Endothelial cell of umbilical vein (primary cell): Measurements from ENCODE around the gene NPHS1. TPM values are rescaled to one million over a fixed set of nuclear protein-coding genes. Genes with fewer than 3 reads are reported as not detected.

Experiments
- BruUV-seq: library from RNA; stranded (reverse); fragments of 400-500 nt; replicated peaks from 2 replicates; lab custom pipeline; 2021; lab: Mats Ljungman, UMichigan
- CTCF ChIA-PET: fragments of 300-600, 350-600 bp; sonication (Branson Sonifier 250); formaldehyde crosslinking; loops from one replicate; lab custom pipeline; 2021; ENCODE audit warnings: antibody characterized with exemption, inconsistent platforms; lab: Charles Lee
- POLR2A ChIA-PET: fragments of 300-600, 350-600 bp; sonication (Branson Sonifier 250); formaldehyde crosslinking; loops from one replicate; lab custom pipeline; 2021; ENCODE audit warnings: antibody characterized with exemption, inconsistent platforms; lab: Charles Lee
- DNase-seq: peaks from one replicate; pipeline ENCODE4 v3.0.0-alpha.2; 2011; ENCODE audit warnings: low read depth, low spot score
- FAIRE-seq: peaks from 2 replicates; lab custom pipeline; 2011; peaks lifted over from hg19 to GRCh38; lab: Jason Lieb, UNC
- H2AFZ ChIP-seq: 2 replicates; pipeline ENCODE4 v1.6.0; 2012; ENCODE audit warnings: low read depth, low read length, control low read depth, inconsistent platforms
- H3K27ac ChIP-seq: 2 replicates; pipeline ENCODE4 v1.5.1; 2011; ENCODE audit warnings: low read depth, mild to moderate bottlenecking, control low read depth, low read length, moderate library complexity; ENCODE audit not compliant: insufficient read depth
- H3K27me3 ChIP-seq, 2 experiments: 2 replicates each; pipeline versions ENCODE4 v1.6.0 to v1.6.1; 2011; ENCODE audit warnings: low read length in 2 of 2, mixed read lengths in 1 of 2; ENCODE audit not compliant: control insufficient read depth in 2 of 2, insufficient read depth in 2 of 2
- H3K36me3 ChIP-seq, 2 experiments: 2 replicates in 1 of 2; 3 replicates in 1 of 2; pipeline ENCODE4 v1.5.1; 2011; ENCODE audit warnings: low read length in 2 of 2, mild to moderate bottlenecking in 1 of 2, moderate library complexity in 1 of 2; ENCODE audit not compliant: control insufficient read depth in 2 of 2, insufficient read depth in 2 of 2; ENCODE audit errors: extremely low read depth in 1 of 2
- H3K4me1 ChIP-seq: 3 replicates; pipeline ENCODE4 v1.5.1; 2011; ENCODE audit warnings: mild to moderate bottlenecking, low read length; ENCODE audit not compliant: control insufficient read depth, insufficient read depth; ENCODE audit errors: extremely low read depth
- H3K4me2 ChIP-seq: 2 replicates; pipeline ENCODE4 v1.6.1; 2011; ENCODE audit warnings: low read length, control low read depth, mixed read lengths; ENCODE audit not compliant: insufficient read depth
- H3K4me3 ChIP-seq, 3 experiments: fragments of 200-600 bp in 1 of 3; sonication (generic), shearing (Covaris generic) in 1 of 3; replicated peaks in 1 of 3; 2 replicates each; pipeline ENCODE4 v1.5.1; 2011 to 2016; ENCODE audit warnings: control low read depth in 3 of 3, low read length in 3 of 3, mild to moderate bottlenecking in 2 of 3, inconsistent platforms in 1 of 3, low read depth in 1 of 3, moderate library complexity in 1 of 3; ENCODE audit not compliant: insufficient read depth in 1 of 3
- H3K79me2 ChIP-seq: 2 replicates; pipeline ENCODE4 v1.6.0; 2012; ENCODE audit warnings: low read length, inconsistent platforms; ENCODE audit not compliant: control insufficient read depth, insufficient read depth
- H3K9ac ChIP-seq: replicated peaks from 2 replicates; pipeline ENCODE3; 2011; ENCODE audit warnings: low read length, control low read depth; ENCODE audit not compliant: insufficient read depth; ENCODE audit errors: extremely low read depth
- H3K9me1 ChIP-seq: replicated peaks from 3 replicates; pipeline ENCODE4 v1.6.0; 2011; ENCODE audit warnings: mild to moderate bottlenecking, low read length; ENCODE audit not compliant: control insufficient read depth, insufficient read depth; ENCODE audit errors: extremely low read depth
- H3K9me3 ChIP-seq: replicated peaks from 2 replicates; pipeline ENCODE4 v1.5.1; 2012; ENCODE audit warnings: low read length, inconsistent platforms; ENCODE audit not compliant: control insufficient read depth, insufficient read depth
- H4K20me1 ChIP-seq: replicated peaks from 2 replicates; pipeline ENCODE3; 2011; ENCODE audit warnings: mild to moderate bottlenecking, low read length; ENCODE audit not compliant: control insufficient read depth, insufficient read depth; ENCODE audit errors: extremely low read depth
- EZH2 ChIP-seq: IDR thresholded peaks from 2 replicates; pipeline ENCODE4 v1.6.1; 2012; ENCODE audit warnings: borderline replicate concordance, low read depth, mild to moderate bottlenecking, moderate library complexity, low read length, inconsistent platforms; ENCODE audit not compliant: severe bottlenecking
- FOS ChIP-seq: IDR thresholded peaks from 2 replicates; pipeline ENCODE4 v1.6.1; 2011; ENCODE audit warnings: mild to moderate bottlenecking, low read length, moderate library complexity, borderline replicate concordance; ENCODE audit not compliant: insufficient read depth
- GATA2 ChIP-seq: IDR thresholded peaks from 2 replicates; pipeline ENCODE4 v1.7.0; 2011; ENCODE audit warnings: low read depth, mild to moderate bottlenecking, moderate library complexity, mixed read lengths, low read length; ENCODE audit not compliant: insufficient read length, insufficient read depth
- JUN ChIP-seq: IDR thresholded peaks from 2 replicates; pipeline ENCODE4 v1.6.1; 2011; ENCODE audit warnings: borderline replicate concordance, low read depth; ENCODE audit not compliant: insufficient read length, insufficient read depth
- MAX ChIP-seq: IDR thresholded peaks from 2 replicates; pipeline ENCODE4 v1.6.1; 2011; ENCODE audit not compliant: insufficient read depth, insufficient read length
- MYC ChIP-seq: IDR thresholded peaks from one replicate; pipeline ENCODE4 v1.6.1; 2011; ENCODE audit warnings: mild to moderate bottlenecking, low read depth, low read length
- POLR2A ChIP-seq: IDR thresholded peaks from 2 replicates; pipeline ENCODE4 v1.6.1; 2012; ENCODE audit warnings: low read depth, mild to moderate bottlenecking, control low read depth, low read length
- POLR2AphosphoS5 ChIP-seq: IDR thresholded peaks from 2 replicates; pipeline ENCODE4 v1.6.1; 2012; ENCODE audit warnings: low read depth, mild to moderate bottlenecking, control low read depth, low read length, moderate library complexity; ENCODE audit not compliant: insufficient read depth
- dilution Hi-C: fragments of 300-500 bp; cut with MboI; formaldehyde crosslinking; loops from one replicate; pipeline ENCODE4 v1.15.0; 2019; ENCODE audit warnings: low sequenced_read_pairs; ENCODE audit not compliant: extremely low pct_ligation_motif_present
- intact Hi-C: fragments of 100-400 bp; cut with micrococcal nuclease; formaldehyde crosslinking; loops from one replicate; pipeline ENCODE4 v1.10.0; 2022
- polyA plus RNA-seq, 4 experiments: library from polyadenylated mRNA; depleted of rRNA in 3 of 4; stranded (reverse) in 3 of 4; unstranded in 1 of 4; fragments of >200 nt; gene quantifications; 2 replicates each; pipeline versions ENCODE4 v1.2.1 to v1.2.3, GENCODE V29; 2011 to 2012; ENCODE audit warnings: missing spikeins in 1 of 4
- total RNA-seq: library from RNA; stranded (reverse); gene quantifications from 2 replicates; pipeline ENCODE4 v1.2.3, GENCODE V29; 2021
- TF ChIP-seq, protein P1 (sequence below), 2 donors: IDR thresholded peaks; 1 replicate in 1 of 2; 2 replicates in 1 of 2; pipeline ENCODE4 v1.5.1; 2011; ENCODE audit warnings: low read length in 2 of 2, mild to moderate bottlenecking in 2 of 2, moderate library complexity in 2 of 2, control low read depth in 1 of 2, inconsistent platforms in 1 of 2, low read depth in 1 of 2; ENCODE audit not compliant: insufficient read depth in 1 of 2; ENCODE audit errors: extremely low read depth in 1 of 2

The NPHS1 gene
- total and polyA plus RNA-seq, 2 donors (not counting 3 experiments of a cell fraction or from before 2014, with no cell fraction given), result not detected

DNA sequence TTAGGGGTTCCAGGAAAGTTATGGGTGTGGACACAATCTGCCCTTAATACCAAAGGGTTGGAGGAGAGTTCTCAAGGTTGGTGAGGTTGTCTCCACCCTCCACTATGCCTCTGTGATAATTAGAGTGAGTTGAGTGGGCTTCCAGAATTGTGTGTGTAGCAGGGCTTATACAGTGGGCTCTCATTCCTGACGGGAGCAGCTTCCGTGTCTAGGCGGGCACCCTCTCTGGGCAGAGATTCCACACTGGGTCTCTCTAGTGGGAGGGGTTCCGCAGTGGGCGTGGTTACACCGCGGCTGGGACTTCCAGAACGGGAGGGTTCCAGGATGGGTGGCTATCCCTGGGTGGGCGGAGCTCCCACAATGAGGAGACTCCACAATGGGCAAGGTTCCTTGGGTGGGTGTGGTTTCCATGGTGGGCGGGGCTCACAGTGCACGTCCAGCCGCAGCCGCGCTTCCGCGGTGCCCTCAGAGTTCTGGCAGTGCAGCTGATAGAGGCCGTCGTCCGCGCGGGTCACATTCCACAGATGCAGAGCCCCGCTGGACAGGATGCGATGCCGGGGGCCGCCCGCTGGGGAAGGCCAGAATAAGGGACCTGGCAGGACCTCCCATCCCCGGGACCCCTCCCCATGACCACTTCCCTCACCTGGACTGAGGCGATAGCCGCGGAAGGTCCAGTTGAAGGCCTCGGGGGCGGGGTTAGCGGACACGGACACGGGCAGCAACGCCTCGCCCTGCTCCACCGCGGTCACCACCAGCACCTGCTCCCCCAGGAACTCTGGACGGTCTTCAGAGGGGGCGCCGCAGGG lies 8.4 kb downstream of the NPHS1 start:
- CTCF ChIA-PET, result no interaction called here
- dilution Hi-C loops, result no loop called here

More for the DNA sequence above, 8.4 kb downstream of the NPHS1 start:
- no peaks in the 10 kb centered on the region for H3K4me1 ChIP-seq
- no peak overlapping the region for H3K4me2 ChIP-seq
- H3K36me3 ChIP-seq, result no peaks in the 10 kb centered on the region
- no peaks in the 10 kb centered on the region for H3K9me1 ChIP-seq
- TF ChIP-seq EZH2 (no peak), MAX (no peak), JUN (no peak), POLR2A (no peak), GATA2 (no peak), MYC (no peak), POLR2AphosphoS5 (no peak), FOS (no peak)
- TF ChIP-seq, protein P1, sequence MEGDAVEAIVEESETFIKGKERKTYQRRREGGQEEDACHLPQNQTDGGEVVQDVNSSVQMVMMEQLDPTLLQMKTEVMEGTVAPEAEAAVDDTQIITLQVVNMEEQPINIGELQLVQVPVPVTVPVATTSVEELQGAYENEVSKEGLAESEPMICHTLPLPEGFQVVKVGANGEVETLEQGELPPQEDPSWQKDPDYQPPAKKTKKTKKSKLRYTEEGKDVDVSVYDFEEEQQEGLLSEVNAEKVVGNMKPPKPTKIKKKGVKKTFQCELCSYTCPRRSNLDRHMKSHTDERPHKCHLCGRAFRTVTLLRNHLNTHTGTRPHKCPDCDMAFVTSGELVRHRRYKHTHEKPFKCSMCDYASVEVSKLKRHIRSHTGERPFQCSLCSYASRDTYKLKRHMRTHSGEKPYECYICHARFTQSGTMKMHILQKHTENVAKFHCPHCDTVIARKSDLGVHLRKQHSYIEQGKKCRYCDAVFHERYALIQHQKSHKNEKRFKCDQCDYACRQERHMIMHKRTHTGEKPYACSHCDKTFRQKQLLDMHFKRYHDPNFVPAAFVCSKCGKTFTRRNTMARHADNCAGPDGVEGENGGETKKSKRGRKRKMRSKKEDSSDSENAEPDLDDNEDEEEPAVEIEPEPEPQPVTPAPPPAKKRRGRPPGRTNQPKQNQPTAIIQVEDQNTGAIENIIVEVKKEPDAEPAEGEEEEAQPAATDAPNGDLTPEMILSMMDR (IDR thresholded peaks at IDR 0.05; ENCODE audit: extremely low read depth in 1 of 2, insufficient read depth in 1 of 2, low read depth in 1 of 2, low read length in 2 of 2), result no peak
- H3K4me3 ChIP-seq, result no peak overlapping the region
- DNase-seq, result no peak
- H3K79me2 ChIP-seq, result no peaks in the 10 kb centered on the region
- no peak overlapping the region for H3K27ac ChIP-seq
- peaks cover 20 to 30% of the 10 kb centered on the region in 2 experiments for H3K27me3 ChIP-seq
- no TSS peak for BruUV-seq
- H2AFZ ChIP-seq, result no peak overlapping the region
- POLR2A ChIA-PET, result no interaction called here
- H3K9ac ChIP-seq, result no peak overlapping the region
- H4K20me1 ChIP-seq, result no peaks in the 10 kb centered on the region
- FAIRE-seq, result no peak
- H3K9me3 ChIP-seq, result no peaks in the 10 kb centered on the region
- intact Hi-C loops, result no loop called here
